Activated CD8-positive, alpha-beta memory T cell treated with anti-CD3 and anti-CD28 coated beads for 4 hours (primary cell): ENCODE data around the gene RASSF6.
"Not testable (repeated sequence)": the region's sequence is repeated elsewhere in the genome, so short reads cannot be mapped to it uniquely, and the experiment has no call there.

Source experiments
- DNase-seq, 2 donors: peaks; one replicate each; pipeline ENCODE4 v3.0.0-alpha.2; 2020; ENCODE audit warnings: low read depth in 2 of 2

Gene RASSF6

GRCh38 chr4:73576381-73576780, 43.9 kb downstream of the RASSF6 start:
- DNase-seq: no peak

- DNase-seq: no peak
Observed at GRCh38 chr4:73575660-73576059, 44.6 kb downstream of the RASSF6 start.

- no peak for DNase-seq
Observed at GRCh38 chr4:73573794-73574528, 46.3 kb downstream of the RASSF6 start.

GRCh38 chr4:73550865-73551264, 69.4 kb downstream of the RASSF6 start:
- DNase-seq: not testable (repeated sequence)

- no peak for DNase-seq
Observed at GRCh38 chr4:73544620-73545019, 75.6 kb downstream of the RASSF6 start.

GRCh38 chr4:73541251-73541650, 79.0 kb downstream of the RASSF6 start:
- DNase-seq: no peak

- no peak for DNase-seq
Observed at GRCh38 chr4:73540826-73541225, 79.4 kb downstream of the RASSF6 start.

- no peak for DNase-seq
Observed at GRCh38 chr4:73539386-73539785, 80.8 kb downstream of the RASSF6 start.

- DNase-seq: no peak
Observed at GRCh38 chr4:73538162-73538561, 82.1 kb downstream of the RASSF6 start.

GRCh38 chr4:73533515-73534422, 86.5 kb downstream of the RASSF6 start:
- no peak for DNase-seq

GRCh38 chr4:73528171-73528570, 92.1 kb downstream of the RASSF6 start:
- no peak for DNase-seq

GRCh38 chr4:73527196-73527595, 93.0 kb downstream of the RASSF6 start:
- DNase-seq: no peak

- DNase-seq: no peak
Observed at GRCh38 chr4:73525611-73526010, 94.6 kb downstream of the RASSF6 start.

GRCh38 chr4:73523126-73523525, 97.1 kb downstream of the RASSF6 start:
- DNase-seq: no peak
